HepG2 (cell line): ENCODE results near the gene CLIP2. TPM values are rescaled to one million over a fixed set of nuclear protein-coding genes. Genes with fewer than 3 reads are reported as not detected.

Source experiments
- ATAC-seq: fragments of 200-7000 bp; cut with Tn5 transposase; 3 replicates; pipeline ENCODE4 v1.9.1; 2020; ENCODE audit warnings: mild to moderate bottlenecking, moderate library complexity
- BruUV-seq: library from RNA; stranded (reverse); fragments of 400-500 nt; replicated peaks from 2 replicates; lab custom pipeline; 2021; lab: Mats Ljungman, UMichigan
- CTCF ChIA-PET: fragments of 300-600 bp; formaldehyde crosslinking; extraction: SDS; loops from one replicate; lab custom pipeline; 2021; ENCODE audit warnings: low total read pairs, inconsistent platforms, low intra/inter-chr PET ratio; lab: Yijun Ruan, JAX
- POLR2A ChIA-PET: fragments of 350-600 bp; sonication (Branson Sonifier 250); formaldehyde crosslinking; loops from one replicate; lab custom pipeline; 2020; ENCODE audit warnings: antibody characterized with exemption, inconsistent platforms; lab: Yijun Ruan, JAX
- DNase-seq: peaks from one replicate; pipeline ENCODE4 v3.0.0-alpha.2; 2015; ENCODE audit warnings: low spot score
- FAIRE-seq: peaks from 3 replicates; lab custom pipeline; 2011; peaks lifted over from hg19 to GRCh38; lab: Jason Lieb, UNC
- H2AFZ ChIP-seq: one replicate; pipeline ENCODE4 v1.6.1; 2011; ENCODE audit warnings: low read length, inconsistent platforms
- H3K27ac ChIP-seq: fragments of 300-600 bp; 3 replicates; pipeline ENCODE4 v1.8.0; 2011; ENCODE audit warnings: mixed run types, mild to moderate bottlenecking, mixed read lengths, low read length, inconsistent platforms; ENCODE audit not compliant: insufficient read depth; ENCODE audit errors: extremely low read length
- H3K27me3 ChIP-seq, 2 experiments: fragments of 200-600 bp in 1 of 2; 2 replicates in 1 of 2; 3 replicates in 1 of 2; pipeline versions ENCODE4 v1.6.0 to v1.8.0; 2011; ENCODE audit warnings: low read length in 2 of 2, mild to moderate bottlenecking in 2 of 2, moderate library complexity in 2 of 2, inconsistent platforms in 1 of 2; ENCODE audit not compliant: insufficient read depth in 2 of 2, control insufficient read depth in 1 of 2
- H3K36me3 ChIP-seq, 2 experiments: fragments of 200-600 bp in 1 of 2; replicated peaks in 1 of 2; 2 replicates in 1 of 2; 3 replicates in 1 of 2; pipeline versions ENCODE4 v1.5.1 to v1.8.0; 2011; ENCODE audit warnings: low read length in 2 of 2, inconsistent platforms in 1 of 2; ENCODE audit not compliant: insufficient read depth in 2 of 2, control insufficient read depth in 1 of 2
- H3K4me1 ChIP-seq: 2 replicates; pipeline ENCODE4 v1.5.1; 2012; ENCODE audit warnings: low read length, inconsistent platforms; ENCODE audit not compliant: insufficient read depth
- H3K4me2 ChIP-seq: 2 replicates; pipeline ENCODE4 v1.6.0; 2011; ENCODE audit warnings: low read depth, low read length, inconsistent platforms
- H3K4me3 ChIP-seq, 3 experiments: fragments of 200-600 bp in 1 of 3; sonication (generic), shearing (Covaris generic) in 1 of 3; replicated peaks in 1 of 3; 2 replicates each; pipeline ENCODE4 v1.5.1; 2011 to 2016; ENCODE audit warnings: low read length in 3 of 3, inconsistent platforms in 2 of 3, low read depth in 2 of 3, mild to moderate bottlenecking in 2 of 3, control low read depth in 1 of 3, mixed read lengths in 1 of 3; ENCODE audit not compliant: insufficient read depth in 1 of 3
- H3K79me2 ChIP-seq: one replicate; pipeline ENCODE4 v1.6.1; 2011; ENCODE audit warnings: low read length, inconsistent platforms; ENCODE audit not compliant: insufficient read depth
- H3K9ac ChIP-seq: 2 replicates; pipeline ENCODE4 v1.6.0; 2011; ENCODE audit warnings: mild to moderate bottlenecking, low read depth, low read length, inconsistent platforms; ENCODE audit not compliant: insufficient read depth
- H3K9me3 ChIP-seq: 2 replicates; pipeline ENCODE4 v1.5.1; 2012; ENCODE audit warnings: mild to moderate bottlenecking, low read length
- H4K20me1 ChIP-seq: 2 replicates; pipeline ENCODE4 v1.6.0; 2011; ENCODE audit warnings: inconsistent platforms, mild to moderate bottlenecking, low read length, moderate library complexity; ENCODE audit not compliant: insufficient read depth
- ARNTL ChIP-seq: sonication (generic); formaldehyde crosslinking; IDR thresholded peaks from 2 replicates; pipeline ENCODE4 v1.4.0; 2020; ENCODE audit warnings: mild to moderate bottlenecking, missing genetic modification reagents
- CBFB ChIP-seq: sonication (generic); formaldehyde crosslinking; IDR thresholded peaks from 2 replicates; pipeline ENCODE4 v1.4.0; 2020; ENCODE audit warnings: missing genetic modification reagents
- FOXC1 ChIP-seq: sonication (generic); formaldehyde crosslinking; IDR thresholded peaks from 2 replicates; pipeline ENCODE4 v1.8.0; 2022; ENCODE audit warnings: mild to moderate bottlenecking, missing genetic modification reagents, borderline replicate concordance
- GABPB1 ChIP-seq: IDR thresholded peaks from 2 replicates; pipeline ENCODE4 v1.6.1; 2016; ENCODE audit warnings: mild to moderate bottlenecking, missing genetic modification reagents, moderate library complexity, missing compliant biosample characterization
- HNRNPH1 ChIP-seq: fragments of 200-400 bp; formaldehyde crosslinking; optimal IDR thresholded peaks from 2 replicates; pipeline ENCODE3; 2017; ENCODE audit warnings: mild to moderate bottlenecking, low read depth, low read length
- HNRNPL ChIP-seq: fragments of 200-400 bp; formaldehyde crosslinking; IDR thresholded peaks from 2 replicates; pipeline ENCODE4 v1.6.1; 2017; ENCODE audit warnings: mild to moderate bottlenecking, low read depth, low read length
- POLR2AphosphoS5 ChIP-seq: IDR thresholded peaks from 2 replicates; pipeline ENCODE4 v1.6.1; 2012; ENCODE audit warnings: low read depth, low read length
- RBFOX2 ChIP-seq: fragments of 200-400 bp; formaldehyde crosslinking; IDR thresholded peaks from 2 replicates; pipeline ENCODE4 v1.6.1; 2017; ENCODE audit warnings: low read depth, mild to moderate bottlenecking, low read length
- SAP130 ChIP-seq: IDR thresholded peaks from 2 replicates; pipeline ENCODE4 v1.6.1; 2016; ENCODE audit warnings: low read depth
- ZNF451 ChIP-seq: sonication (generic); formaldehyde crosslinking; IDR thresholded peaks from 2 replicates; pipeline ENCODE4 v1.5.0; 2020; ENCODE audit warnings: mild to moderate bottlenecking, missing genetic modification reagents
- ZNF644 ChIP-seq: IDR thresholded peaks from 2 replicates; pipeline ENCODE4 v1.6.1; 2016; ENCODE audit warnings: low read depth
- WGBS: methylation state at CpG from one replicate; pipeline ENCODE4 v1.1.6; 2017; ENCODE audit warnings: low lambda C conversion rate; 5-methylcytosine and 5-hydroxymethylcytosine counted together
- in situ Hi-C: cut with HindIII; loops from 2 replicates; pipeline ENCODE4 v1.10.0; 2017; ENCODE audit warnings: low pct_unique_long_range_greater_than_20kb; ENCODE audit not compliant: extremely low pct_ligation_motif_present
- intact Hi-C: fragments of 100-400 bp; cut with micrococcal nuclease; formaldehyde crosslinking; loops from one replicate; pipeline ENCODE4 v1.10.0; 2022; ENCODE audit not compliant: unreplicated experiment
- polyA plus RNA-seq, 8 experiments: library from polyadenylated mRNA; depleted of rRNA in 3 of 8; stranded (reverse) in 7 of 8; unstranded in 1 of 8; fragments of >200 nt; fragmentation: Illumina TruSeq in 4 of 8; extraction: Trizol in 4 of 8; gene quantifications; 2 replicates each; pipeline versions ENCODE4 v1.2.1 to v1.2.3, GENCODE V29; 2011 to 2016; ENCODE audit warnings: low read depth in 4 of 8, missing spikeins in 1 of 8, mixed read lengths in 1 of 8; ENCODE audit not compliant: insufficient read depth in 1 of 8
- total RNA-seq, 5 experiments: library from RNA; depleted of rRNA; stranded (reverse); fragments of >200 nt; fragmentation: Illumina TruSeq; extraction: Trizol; gene quantifications; 2 replicates each; pipeline ENCODE4 v1.2.3, GENCODE V29; 2016; ENCODE audit warnings: low read depth in 1 of 5
- TF ChIP-seq, protein P1 (sequence below): sonication (generic); formaldehyde crosslinking; IDR thresholded peaks from 2 replicates; pipeline ENCODE4 v1.4.0; 2020; ENCODE audit warnings: missing genetic modification reagents, borderline replicate concordance
- TF ChIP-seq, protein P2 (sequence below): sonication (generic); formaldehyde crosslinking; conservative IDR thresholded peaks from 2 replicates; pipeline ENCODE4 v1.5.0; 2020; ENCODE audit warnings: missing genetic modification reagents
- TF ChIP-seq, protein P3 (sequence below): fragments of 450-650 bp; IDR thresholded peaks from 2 replicates; pipeline ENCODE4 v1.6.1; 2017; ENCODE audit warnings: mild to moderate bottlenecking

The CLIP2 gene
- total and polyA plus RNA-seq, 2 of the 13 experiments (the other 11 are each of a cell fraction or from before 2014, with no cell fraction given): 6.5 to 17.4 TPM

DNA sequence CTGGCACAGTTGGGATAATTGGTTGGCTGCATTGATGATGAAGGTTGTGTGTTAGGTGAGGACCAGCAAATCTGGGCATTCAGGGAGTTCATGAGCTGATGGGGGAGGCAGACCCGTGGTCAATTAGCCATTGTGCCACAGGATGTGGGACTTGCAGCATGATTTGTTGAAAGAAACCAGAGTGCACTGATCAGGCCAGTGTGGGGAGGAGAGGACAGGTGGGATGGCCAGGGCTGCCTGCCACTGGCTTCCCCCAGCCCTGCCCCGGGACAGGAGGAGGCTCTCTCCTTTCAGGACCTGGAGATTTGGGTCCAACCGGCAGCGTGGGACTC is 4.3 kb downstream of the CLIP2 start:
- no TSS peak for BruUV-seq
- peaks cover 5% of the 10 kb centered on the region; the same call in 1 of the 2 replicates for H4K20me1 ChIP-seq
- WGBS: 6% methylated on average over 4 of the region's 4 CpGs
- in situ Hi-C loops: no loop called here
- ATAC-seq: peak; percentile 25
- H3K9me3 ChIP-seq: no peaks in the 10 kb centered on the region
- no peaks in the 10 kb centered on the region for H3K27me3 ChIP-seq
- intact Hi-C loops: loop anchor here (2.0 to 5.0 kb wide), 2 partner anchors 36 to 71 kb away; no protein-coding TSS in a partner anchor
- POLR2A ChIA-PET: interaction anchor here (2.0 to 6.7 kb wide), 3 partner anchors 14 to 72 kb away, joined by 7 to 43 read pairs (median 11); no protein-coding TSS in a partner anchor
- H3K79me2 ChIP-seq: peaks cover 64% of the 10 kb centered on the region
- no peak overlapping the region for H2AFZ ChIP-seq
- peaks cover 63% of the 10 kb centered on the region for H3K4me1 ChIP-seq
- FAIRE-seq: no peak
- CTCF ChIA-PET: no interaction called here
- H3K9ac ChIP-seq: peak overlapping the region; percentile 94
- peak overlapping the region; percentile 94 for H3K4me2 ChIP-seq
- peak overlapping the region; percentile 57 to 76 (median 65) for H3K4me3 ChIP-seq
- H3K36me3 ChIP-seq: peaks cover 0 to 3% of the 10 kb centered on the region in 2 experiments; a peak in 1 of 5 replicates
- peak; percentile 58 for DNase-seq
- peak overlapping the region; percentile 98 for H3K27ac ChIP-seq
- peak; percentile 7; the same call in 1 of the 2 replicates for TF ChIP-seq SAP130 (CRISPR knock-in tag)
- TF ChIP-seq, protein P1, sequence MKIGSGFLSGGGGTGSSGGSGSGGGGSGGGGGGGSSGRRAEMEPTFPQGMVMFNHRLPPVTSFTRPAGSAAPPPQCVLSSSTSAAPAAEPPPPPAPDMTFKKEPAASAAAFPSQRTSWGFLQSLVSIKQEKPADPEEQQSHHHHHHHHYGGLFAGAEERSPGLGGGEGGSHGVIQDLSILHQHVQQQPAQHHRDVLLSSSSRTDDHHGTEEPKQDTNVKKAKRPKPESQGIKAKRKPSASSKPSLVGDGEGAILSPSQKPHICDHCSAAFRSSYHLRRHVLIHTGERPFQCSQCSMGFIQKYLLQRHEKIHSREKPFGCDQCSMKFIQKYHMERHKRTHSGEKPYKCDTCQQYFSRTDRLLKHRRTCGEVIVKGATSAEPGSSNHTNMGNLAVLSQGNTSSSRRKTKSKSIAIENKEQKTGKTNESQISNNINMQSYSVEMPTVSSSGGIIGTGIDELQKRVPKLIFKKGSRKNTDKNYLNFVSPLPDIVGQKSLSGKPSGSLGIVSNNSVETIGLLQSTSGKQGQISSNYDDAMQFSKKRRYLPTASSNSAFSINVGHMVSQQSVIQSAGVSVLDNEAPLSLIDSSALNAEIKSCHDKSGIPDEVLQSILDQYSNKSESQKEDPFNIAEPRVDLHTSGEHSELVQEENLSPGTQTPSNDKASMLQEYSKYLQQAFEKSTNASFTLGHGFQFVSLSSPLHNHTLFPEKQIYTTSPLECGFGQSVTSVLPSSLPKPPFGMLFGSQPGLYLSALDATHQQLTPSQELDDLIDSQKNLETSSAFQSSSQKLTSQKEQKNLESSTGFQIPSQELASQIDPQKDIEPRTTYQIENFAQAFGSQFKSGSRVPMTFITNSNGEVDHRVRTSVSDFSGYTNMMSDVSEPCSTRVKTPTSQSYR (CRISPR knock-in tag): no peak
- 0 out of 2 replicates have a peak, but pooled peaks have one; percentile 16 for TF ChIP-seq FOXC1
- TF ChIP-seq POLR2AphosphoS5: peak; percentile 50; the same call in 1 of the 2 replicates
- TF ChIP-seq ARNTL (CRISPR knock-in tag): 0 out of 2 replicates have a peak, but pooled peaks have one; percentile 4
- TF ChIP-seq, protein P2, sequence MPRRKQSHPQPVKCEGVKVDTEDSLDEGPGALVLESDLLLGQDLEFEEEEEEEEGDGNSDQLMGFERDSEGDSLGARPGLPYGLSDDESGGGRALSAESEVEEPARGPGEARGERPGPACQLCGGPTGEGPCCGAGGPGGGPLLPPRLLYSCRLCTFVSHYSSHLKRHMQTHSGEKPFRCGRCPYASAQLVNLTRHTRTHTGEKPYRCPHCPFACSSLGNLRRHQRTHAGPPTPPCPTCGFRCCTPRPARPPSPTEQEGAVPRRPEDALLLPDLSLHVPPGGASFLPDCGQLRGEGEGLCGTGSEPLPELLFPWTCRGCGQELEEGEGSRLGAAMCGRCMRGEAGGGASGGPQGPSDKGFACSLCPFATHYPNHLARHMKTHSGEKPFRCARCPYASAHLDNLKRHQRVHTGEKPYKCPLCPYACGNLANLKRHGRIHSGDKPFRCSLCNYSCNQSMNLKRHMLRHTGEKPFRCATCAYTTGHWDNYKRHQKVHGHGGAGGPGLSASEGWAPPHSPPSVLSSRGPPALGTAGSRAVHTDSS (CRISPR knock-in tag): no peak
- 0 out of 2 replicates have a peak, but pooled peaks have one; percentile 28 for TF ChIP-seq ZNF451
- TF ChIP-seq ZNF644 (CRISPR knock-in tag): 0 out of 2 replicates have a peak, but pooled peaks have one; percentile 10
- TF ChIP-seq GABPB1 (CRISPR knock-in tag): 0 out of 2 replicates have a peak, but pooled peaks have one; percentile 1
- TF ChIP-seq RBFOX2: 0 out of 2 replicates have a peak, but pooled peaks have one; percentile 3
- 0 out of 2 replicates have a peak, but pooled peaks have one; percentile 10 for TF ChIP-seq HNRNPL
- 0 out of 2 replicates have a peak, but pooled peaks have one; percentile 3 for TF ChIP-seq CBFB
- TF ChIP-seq, protein P3, sequence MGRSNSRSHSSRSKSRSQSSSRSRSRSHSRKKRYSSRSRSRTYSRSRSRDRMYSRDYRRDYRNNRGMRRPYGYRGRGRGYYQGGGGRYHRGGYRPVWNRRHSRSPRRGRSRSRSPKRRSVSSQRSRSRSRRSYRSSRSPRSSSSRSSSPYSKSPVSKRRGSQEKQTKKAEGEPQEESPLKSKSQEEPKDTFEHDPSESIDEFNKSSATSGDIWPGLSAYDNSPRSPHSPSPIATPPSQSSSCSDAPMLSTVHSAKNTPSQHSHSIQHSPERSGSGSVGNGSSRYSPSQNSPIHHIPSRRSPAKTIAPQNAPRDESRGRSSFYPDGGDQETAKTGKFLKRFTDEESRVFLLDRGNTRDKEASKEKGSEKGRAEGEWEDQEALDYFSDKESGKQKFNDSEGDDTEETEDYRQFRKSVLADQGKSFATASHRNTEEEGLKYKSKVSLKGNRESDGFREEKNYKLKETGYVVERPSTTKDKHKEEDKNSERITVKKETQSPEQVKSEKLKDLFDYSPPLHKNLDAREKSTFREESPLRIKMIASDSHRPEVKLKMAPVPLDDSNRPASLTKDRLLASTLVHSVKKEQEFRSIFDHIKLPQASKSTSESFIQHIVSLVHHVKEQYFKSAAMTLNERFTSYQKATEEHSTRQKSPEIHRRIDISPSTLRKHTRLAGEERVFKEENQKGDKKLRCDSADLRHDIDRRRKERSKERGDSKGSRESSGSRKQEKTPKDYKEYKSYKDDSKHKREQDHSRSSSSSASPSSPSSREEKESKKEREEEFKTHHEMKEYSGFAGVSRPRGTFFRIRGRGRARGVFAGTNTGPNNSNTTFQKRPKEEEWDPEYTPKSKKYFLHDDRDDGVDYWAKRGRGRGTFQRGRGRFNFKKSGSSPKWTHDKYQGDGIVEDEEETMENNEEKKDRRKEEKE: no peak
- no peak for TF ChIP-seq HNRNPH1
